ENCODE data around the gene CD3D.

Gene CD3D

DNA sequence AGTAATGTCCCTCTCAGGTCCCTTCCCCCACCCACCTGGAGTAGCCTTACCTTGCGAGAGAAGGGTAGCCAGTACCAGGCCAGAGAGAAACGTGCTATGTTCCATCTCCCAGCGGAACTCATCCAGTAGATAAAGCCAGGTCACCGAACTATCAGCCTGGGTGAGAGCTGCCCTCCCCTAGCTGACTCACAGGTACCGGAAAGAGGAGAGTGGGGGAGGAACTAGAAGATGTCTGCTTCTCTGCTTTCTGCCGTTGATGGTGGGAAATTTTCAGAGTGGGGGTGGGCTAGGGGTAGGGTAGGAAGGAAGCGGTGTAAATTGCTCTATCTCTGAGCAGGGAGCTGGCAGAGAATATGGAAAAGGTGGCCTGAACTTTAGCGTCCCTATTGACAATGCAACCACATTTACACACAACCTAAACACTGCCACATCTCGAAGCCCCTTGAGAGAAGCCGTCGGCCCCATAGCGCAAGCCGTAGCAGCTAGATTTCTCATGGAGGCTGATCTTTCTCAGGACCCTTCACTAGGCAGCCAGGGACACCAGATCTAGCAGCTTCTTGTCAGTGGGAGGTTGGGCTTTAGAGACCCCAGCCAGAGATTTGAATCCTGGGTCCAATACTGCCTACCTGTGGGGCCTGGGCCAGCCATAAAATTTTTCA lies at the start of gene CD3D:
Gene CD3D, minus strand, starts transcription at position 203 of the 659 bp plus-strand sequence. Its CDS starts 98 bp downstream, at position 105.
- TF ChIP-seq, protein P1, sequence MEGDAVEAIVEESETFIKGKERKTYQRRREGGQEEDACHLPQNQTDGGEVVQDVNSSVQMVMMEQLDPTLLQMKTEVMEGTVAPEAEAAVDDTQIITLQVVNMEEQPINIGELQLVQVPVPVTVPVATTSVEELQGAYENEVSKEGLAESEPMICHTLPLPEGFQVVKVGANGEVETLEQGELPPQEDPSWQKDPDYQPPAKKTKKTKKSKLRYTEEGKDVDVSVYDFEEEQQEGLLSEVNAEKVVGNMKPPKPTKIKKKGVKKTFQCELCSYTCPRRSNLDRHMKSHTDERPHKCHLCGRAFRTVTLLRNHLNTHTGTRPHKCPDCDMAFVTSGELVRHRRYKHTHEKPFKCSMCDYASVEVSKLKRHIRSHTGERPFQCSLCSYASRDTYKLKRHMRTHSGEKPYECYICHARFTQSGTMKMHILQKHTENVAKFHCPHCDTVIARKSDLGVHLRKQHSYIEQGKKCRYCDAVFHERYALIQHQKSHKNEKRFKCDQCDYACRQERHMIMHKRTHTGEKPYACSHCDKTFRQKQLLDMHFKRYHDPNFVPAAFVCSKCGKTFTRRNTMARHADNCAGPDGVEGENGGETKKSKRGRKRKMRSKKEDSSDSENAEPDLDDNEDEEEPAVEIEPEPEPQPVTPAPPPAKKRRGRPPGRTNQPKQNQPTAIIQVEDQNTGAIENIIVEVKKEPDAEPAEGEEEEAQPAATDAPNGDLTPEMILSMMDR (IDR thresholded peaks at IDR 0.05), result no peak

DNA sequence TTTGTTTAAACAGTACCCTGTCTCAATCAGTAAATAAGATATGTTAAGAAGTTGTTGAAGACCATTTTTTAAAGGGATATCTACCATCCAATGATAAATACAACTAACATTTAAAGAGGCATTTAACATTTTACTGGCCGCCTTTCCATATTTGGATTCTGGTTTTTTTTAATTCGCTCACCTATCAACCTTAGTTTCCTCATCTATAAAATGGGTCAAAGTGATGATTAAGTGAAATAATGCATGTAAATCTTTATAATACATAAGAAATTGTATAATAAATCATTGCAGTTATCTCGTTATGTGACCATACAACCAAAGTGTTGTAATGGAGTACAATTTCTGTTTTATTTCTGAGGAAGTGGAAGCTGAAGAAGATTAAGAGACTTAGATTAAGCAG lies 41.2 kb upstream of the CD3D start:
- TF ChIP-seq, protein P1 (IDR thresholded peaks at IDR 0.05), result no peak

DNA sequence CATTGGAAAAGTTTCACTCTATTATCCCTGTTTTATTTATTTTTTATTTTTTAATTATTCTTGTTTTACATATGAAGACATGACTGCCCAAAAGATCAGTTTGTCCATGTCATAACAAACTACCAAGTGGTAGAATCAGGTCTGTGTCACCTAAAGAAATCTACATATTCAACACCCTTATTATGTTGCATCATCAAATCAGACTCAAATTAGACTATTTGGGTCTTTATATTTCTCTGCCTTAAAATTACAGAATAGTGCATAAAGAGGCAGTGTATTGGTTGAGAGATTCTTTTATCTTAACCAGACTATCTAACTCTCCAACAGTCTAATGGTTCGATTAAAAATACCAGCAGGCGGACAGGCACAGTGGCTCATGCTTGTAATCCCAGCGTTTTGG lies 40.4 kb upstream of the CD3D start:
- TF ChIP-seq, protein P1 (IDR thresholded peaks at IDR 0.05), result no peak

DNA sequence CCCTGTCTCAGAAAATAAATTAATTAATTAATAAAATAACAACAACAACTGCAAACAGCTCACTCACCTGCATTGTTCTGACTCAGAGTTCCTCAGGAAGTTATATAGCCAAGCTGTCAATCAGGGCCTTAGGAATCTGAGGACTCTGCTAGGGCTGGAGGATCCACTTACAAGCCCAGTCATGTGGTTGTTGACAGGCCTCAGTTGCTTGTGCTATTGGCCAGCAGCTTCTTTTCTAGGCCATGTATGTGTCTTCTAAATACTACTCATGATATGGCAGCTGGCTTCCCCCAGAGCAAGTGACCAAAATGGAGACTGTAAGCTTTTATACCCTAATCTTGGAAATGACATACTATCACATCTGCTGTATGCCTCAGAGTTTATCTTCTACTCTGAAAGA lies 38.1 kb upstream of the CD3D start:
- TF ChIP-seq, protein P1 (IDR thresholded peaks at IDR 0.05), result no peak

DNA sequence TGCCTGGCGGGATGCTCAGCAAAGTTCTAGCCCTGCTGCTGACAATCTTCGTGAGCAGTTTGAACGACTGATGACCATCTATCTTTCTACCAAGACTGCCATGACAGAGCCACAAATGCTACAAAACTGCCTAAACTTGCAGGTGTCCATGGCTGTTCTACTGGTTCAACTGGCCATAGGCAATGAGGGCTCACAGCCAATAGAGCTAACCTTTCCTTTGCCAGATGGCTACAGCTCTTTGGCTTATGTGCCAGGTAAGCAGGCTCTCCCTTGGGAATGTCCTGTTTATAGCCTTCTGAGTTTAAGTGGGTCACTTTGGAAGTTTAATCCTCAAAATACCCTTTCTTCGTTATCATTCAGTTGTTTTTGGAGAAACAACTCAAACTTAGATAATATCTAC lies 37.0 kb upstream of the CD3D start:
- TF ChIP-seq, protein P1 (IDR thresholded peaks at IDR 0.05), result no peak

DNA sequence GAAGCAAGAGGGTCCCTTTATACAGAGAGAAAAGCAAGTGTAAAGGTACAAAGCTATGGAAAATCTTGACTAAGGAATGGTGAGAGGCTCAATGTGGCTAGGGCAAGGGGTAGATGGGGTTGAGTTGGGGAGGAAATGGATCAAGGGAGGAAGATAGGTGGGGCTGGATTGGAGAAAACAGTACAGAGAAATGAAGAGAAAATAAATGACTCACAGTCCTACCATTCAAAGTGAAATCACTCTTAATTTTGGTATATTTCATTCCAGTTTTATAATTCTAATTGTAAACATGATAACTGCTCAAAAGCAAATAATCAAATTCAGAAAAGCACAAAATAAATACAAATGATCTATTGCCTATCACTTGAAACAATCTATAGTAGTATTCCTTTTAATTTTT lies 33.5 kb upstream of the CD3D start:
- TF ChIP-seq, protein P1 (IDR thresholded peaks at IDR 0.05), result no peak

DNA sequence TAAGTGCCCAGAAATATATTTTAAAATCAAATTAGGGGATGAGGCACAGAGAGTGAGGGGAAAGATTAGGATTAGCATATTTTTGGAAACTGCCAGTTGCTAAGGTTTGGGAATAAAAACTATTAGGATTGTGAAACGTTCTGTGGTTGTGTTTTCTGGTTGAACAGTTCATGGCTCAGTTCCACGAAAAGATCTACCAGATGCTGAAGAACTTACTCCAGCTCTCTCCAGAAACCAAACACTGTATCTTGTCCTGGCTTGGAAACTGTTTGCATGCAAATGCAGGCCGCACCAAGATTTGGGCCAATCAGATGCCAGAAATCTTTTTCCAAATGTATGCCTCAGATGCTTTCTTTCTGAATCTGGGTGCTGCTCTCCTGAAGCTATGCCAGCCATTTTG lies 32.2 kb upstream of the CD3D start:
- TF ChIP-seq, protein P1 (IDR thresholded peaks at IDR 0.05), result no peak

DNA sequence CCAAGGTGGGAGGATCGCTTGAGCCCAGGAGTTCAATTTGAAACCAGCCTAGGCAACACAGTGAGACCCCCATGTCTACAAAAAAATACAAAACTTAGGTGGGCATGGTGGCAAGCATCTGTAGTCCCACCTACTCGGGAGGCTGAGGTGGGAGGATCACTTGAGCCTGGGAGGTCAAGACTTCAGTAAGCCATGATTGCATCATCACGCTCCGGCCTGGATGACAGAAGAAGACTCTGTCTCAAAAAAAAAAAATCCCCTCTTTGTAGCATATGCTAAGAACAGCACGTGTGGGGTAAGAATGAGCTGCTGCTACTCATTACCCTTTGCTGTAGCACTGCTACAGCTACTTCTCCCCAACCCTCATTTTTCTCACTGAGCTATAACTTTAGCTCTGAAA lies 31.4 kb upstream of the CD3D start:
- TF ChIP-seq, protein P1 (IDR thresholded peaks at IDR 0.05), result no peak
